Measurements from ENCODE around the gene MACROD2.

The MACROD2 gene

DNA sequence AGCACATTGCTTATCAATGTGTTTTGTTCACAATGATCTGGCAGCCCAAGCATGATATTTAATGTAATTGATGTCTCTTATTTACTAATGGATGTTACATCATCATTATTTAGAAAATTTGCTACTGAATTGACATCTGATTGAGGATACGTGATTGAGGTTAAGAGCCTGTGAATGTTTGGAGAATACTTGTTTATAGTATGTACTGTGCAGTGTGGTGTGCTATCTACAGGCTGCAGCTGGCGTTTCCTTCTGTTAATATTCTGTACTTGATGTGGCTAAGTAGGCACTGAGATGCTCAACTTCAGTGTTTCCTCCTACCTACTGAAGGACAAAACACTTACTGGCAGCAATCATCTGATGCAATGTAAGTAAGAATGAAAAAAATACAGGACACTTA is 1051.7 kb downstream of the MACROD2 start:
- no peak overlapping the region for H3K9ac ChIP-seq (ENCODE audit: low read depth, low read length)
- H3K36me3 ChIP-seq (ENCODE audit: control insufficient read depth, insufficient read depth, low read length) = no peaks in the 10 kb centered on the region
- no peaks in the 10 kb centered on the region for H3K27me3 ChIP-seq (ENCODE audit: control insufficient read depth, insufficient read depth, low read length)
- no peaks in the 10 kb centered on the region for H3K4me1 ChIP-seq (ENCODE audit: control insufficient read depth, insufficient read depth, low read length)
- H3K4me3 ChIP-seq (ENCODE audit: low read depth, low read length) = no peak overlapping the region
- no peaks in the 10 kb centered on the region for H3K9me3 ChIP-seq (ENCODE audit: control insufficient read depth, insufficient read depth, low read length)

DNA sequence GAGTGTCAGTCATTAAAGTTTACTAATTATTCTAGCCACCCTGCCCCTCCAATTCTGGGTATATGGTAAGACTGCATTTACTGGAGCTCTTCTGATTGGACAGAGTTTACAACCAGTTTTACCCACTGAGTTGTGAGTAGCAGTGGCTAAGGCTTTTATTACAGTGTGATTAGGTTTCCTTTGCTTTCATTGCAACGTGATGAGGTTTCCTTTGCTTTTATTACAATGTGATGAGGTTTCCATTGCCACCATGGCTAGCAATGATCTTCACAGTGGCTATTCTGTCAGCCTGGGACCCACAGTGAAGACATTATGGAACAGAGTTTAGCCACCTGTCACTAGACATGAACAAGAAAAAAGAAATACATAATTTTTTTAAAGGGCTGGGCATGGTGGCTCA is 1052.3 kb downstream of the MACROD2 start:
- H3K4me3 ChIP-seq (ENCODE audit: low read depth, low read length) = no peak overlapping the region
- no peaks in the 10 kb centered on the region for H3K36me3 ChIP-seq (ENCODE audit: control insufficient read depth, insufficient read depth, low read length)
- H3K4me1 ChIP-seq (ENCODE audit: control insufficient read depth, insufficient read depth, low read length) = no peaks in the 10 kb centered on the region
- no peaks in the 10 kb centered on the region for H3K27me3 ChIP-seq (ENCODE audit: control insufficient read depth, insufficient read depth, low read length)
- H3K9ac ChIP-seq (ENCODE audit: low read depth, low read length) = no peak overlapping the region
- H3K9me3 ChIP-seq (ENCODE audit: control insufficient read depth, insufficient read depth, low read length) = no peaks in the 10 kb centered on the region

DNA sequence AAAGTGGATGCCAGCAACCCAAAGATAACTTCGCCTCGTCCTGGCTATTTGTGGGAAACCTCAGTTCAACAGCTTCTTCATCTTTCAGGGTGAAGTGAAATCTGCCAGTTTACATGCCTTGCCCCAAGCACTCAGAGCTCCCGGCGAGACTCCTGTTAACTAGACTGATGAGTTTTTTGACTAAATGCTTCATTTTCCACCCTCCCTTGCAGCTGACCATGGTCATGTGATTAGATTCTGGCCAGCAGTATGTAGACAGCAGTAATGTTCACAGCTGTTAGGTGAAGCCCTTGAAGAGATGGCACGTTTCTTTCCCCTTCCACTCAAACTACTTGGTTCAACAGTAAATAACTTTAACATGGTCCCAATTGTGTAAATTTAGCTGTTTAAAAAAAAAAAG is 1060.9 kb downstream of the MACROD2 start:
- H3K9me3 ChIP-seq (ENCODE audit: control insufficient read depth, insufficient read depth, low read length) = no peaks in the 10 kb centered on the region
- H3K36me3 ChIP-seq (ENCODE audit: control insufficient read depth, insufficient read depth, low read length) = no peaks in the 10 kb centered on the region
- no peaks in the 10 kb centered on the region for H3K27me3 ChIP-seq (ENCODE audit: control insufficient read depth, insufficient read depth, low read length)
- no peak overlapping the region for H3K4me3 ChIP-seq (ENCODE audit: low read depth, low read length)
- H3K4me1 ChIP-seq (ENCODE audit: control insufficient read depth, insufficient read depth, low read length) = no peaks in the 10 kb centered on the region
- no peak overlapping the region for H3K9ac ChIP-seq (ENCODE audit: low read depth, low read length)

DNA sequence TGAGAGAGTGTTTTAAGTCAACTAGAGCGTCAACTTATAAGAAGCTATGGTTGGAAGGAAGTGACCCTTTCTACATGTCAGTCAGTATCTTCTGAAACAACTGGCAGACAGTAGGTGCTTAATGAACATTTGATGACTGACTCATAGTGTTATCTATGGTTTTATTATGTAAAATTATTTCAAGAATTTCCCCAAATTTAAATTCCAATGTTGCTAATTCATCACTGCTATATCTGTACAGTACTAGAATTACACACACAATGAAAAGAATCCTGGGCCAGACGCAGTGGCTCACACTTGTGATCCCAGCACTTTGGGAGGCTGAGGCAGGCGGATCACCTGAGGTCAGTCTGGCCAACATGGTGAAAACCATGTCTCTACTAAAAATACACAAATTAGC is 1063.5 kb downstream of the MACROD2 start:
- no peaks in the 10 kb centered on the region for H3K27me3 ChIP-seq (ENCODE audit: control insufficient read depth, insufficient read depth, low read length)
- H3K4me1 ChIP-seq (ENCODE audit: control insufficient read depth, insufficient read depth, low read length) = peaks cover 3% of the 10 kb centered on the region
- no peak overlapping the region for H3K9ac ChIP-seq (ENCODE audit: low read depth, low read length)
- H3K9me3 ChIP-seq (ENCODE audit: control insufficient read depth, insufficient read depth, low read length) = no peaks in the 10 kb centered on the region
- H3K4me3 ChIP-seq (ENCODE audit: low read depth, low read length) = no peak overlapping the region
- H3K36me3 ChIP-seq (ENCODE audit: control insufficient read depth, insufficient read depth, low read length) = no peaks in the 10 kb centered on the region

DNA sequence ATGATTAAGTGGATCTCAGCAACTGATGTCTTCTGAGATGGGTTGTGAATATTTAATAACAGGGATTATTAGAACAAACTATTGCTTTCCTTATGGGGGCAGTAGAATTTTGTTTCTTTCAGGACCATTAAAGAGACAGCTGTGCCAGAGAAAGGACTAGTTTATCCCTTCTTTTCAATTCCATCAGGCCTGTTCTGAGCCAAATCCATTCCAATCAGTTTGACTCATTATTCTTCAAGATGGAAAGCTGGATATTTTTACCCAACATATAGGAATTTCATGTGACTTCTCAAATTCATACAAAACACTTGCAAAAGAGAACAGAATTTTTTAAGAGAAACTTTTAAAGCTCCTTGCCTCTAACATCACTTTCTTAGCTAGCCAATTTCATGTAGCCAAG is 1064.1 kb downstream of the MACROD2 start:
- peaks cover 3% of the 10 kb centered on the region for H3K4me1 ChIP-seq (ENCODE audit: control insufficient read depth, insufficient read depth, low read length)
- no peak overlapping the region for H3K4me3 ChIP-seq (ENCODE audit: low read depth, low read length)
- no peaks in the 10 kb centered on the region for H3K36me3 ChIP-seq (ENCODE audit: control insufficient read depth, insufficient read depth, low read length)
- no peak overlapping the region for H3K9ac ChIP-seq (ENCODE audit: low read depth, low read length)
- H3K27me3 ChIP-seq (ENCODE audit: control insufficient read depth, insufficient read depth, low read length) = no peaks in the 10 kb centered on the region
- H3K9me3 ChIP-seq (ENCODE audit: control insufficient read depth, insufficient read depth, low read length) = no peaks in the 10 kb centered on the region

DNA sequence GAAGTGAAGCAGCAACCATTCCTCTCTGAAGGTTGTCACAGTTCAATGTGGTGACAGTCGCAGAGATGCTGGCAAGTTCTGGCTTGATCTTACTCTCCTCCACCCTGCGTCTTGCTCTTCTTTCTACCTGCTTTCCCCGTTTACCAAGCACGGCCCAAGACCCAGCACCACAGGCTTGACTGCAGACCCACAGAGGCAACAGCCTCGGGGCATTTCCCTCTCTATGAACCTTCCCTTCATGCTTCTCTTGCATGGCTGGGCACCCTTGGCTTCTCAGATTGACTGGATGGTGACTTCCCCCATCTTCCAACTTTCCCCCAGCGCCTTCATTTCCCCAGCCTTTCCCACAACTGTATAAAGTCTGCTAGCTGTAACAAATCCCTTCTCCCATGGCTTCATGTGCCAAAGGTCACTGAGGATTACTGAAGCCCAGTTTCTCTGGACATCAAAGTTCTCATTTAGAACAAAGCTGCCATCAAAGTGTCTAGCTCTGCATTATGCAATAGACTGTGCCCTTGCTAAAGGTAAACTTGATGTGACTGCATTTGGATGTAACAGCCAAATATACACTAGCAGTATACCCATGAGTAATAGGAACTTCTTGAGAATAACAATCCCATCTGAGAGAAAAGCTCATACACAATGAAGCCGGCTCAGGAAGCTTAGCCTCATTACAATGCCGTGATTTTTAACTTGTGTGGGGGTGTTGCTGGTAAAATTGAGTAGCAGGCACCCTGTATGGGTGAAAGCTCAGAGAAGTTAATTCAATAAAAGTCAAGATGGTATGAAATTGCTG is 1065.1 kb downstream of the MACROD2 start:
- no peaks in the 10 kb centered on the region for H3K27me3 ChIP-seq (ENCODE audit: control insufficient read depth, insufficient read depth, low read length)

DNA sequence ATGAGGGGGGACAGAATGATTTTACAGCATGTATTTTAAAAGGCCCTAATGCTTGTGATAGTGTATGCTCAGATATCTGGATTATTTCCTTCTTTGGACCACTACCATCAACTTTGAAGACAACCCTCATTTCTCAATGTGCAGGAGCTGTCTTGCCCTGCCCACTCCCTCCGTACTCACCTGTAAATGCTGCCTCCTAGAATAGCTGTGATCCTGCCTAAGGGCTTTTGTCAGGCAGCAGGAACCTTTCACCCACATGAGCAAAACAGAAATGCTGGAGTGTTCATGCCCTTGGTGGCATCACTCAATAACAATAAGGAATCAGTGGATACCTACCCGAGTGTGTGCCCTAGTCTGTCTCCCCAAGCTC is 1065.7 kb downstream of the MACROD2 start:
- Histone ChIP-seq H3K27me3 (ENCODE audit: control insufficient read depth, insufficient read depth, low read length) (no peaks in the 10 kb centered on the region), H3K4me3 (ENCODE audit: low read depth, low read length) (no peak overlapping the region), H3K9ac (ENCODE audit: low read depth, low read length) (no peak overlapping the region), H3K36me3 (ENCODE audit: control insufficient read depth, insufficient read depth, low read length) (no peaks in the 10 kb centered on the region), H3K9me3 (ENCODE audit: control insufficient read depth, insufficient read depth, low read length) (no peaks in the 10 kb centered on the region), H3K4me1 (ENCODE audit: control insufficient read depth, insufficient read depth, low read length) (peaks cover 3% of the 10 kb centered on the region)

More for the DNA sequence above, 1065.1 kb downstream of the MACROD2 start:
- Histone ChIP-seq H3K9ac (ENCODE audit: low read depth, low read length) (no peak overlapping the region), H3K4me3 (ENCODE audit: low read depth, low read length) (no peak overlapping the region), H3K4me1 (ENCODE audit: control insufficient read depth, insufficient read depth, low read length) (peaks cover 3% of the 10 kb centered on the region), H3K36me3 (ENCODE audit: control insufficient read depth, insufficient read depth, low read length) (no peaks in the 10 kb centered on the region), H3K9me3 (ENCODE audit: control insufficient read depth, insufficient read depth, low read length) (no peaks in the 10 kb centered on the region)

DNA sequence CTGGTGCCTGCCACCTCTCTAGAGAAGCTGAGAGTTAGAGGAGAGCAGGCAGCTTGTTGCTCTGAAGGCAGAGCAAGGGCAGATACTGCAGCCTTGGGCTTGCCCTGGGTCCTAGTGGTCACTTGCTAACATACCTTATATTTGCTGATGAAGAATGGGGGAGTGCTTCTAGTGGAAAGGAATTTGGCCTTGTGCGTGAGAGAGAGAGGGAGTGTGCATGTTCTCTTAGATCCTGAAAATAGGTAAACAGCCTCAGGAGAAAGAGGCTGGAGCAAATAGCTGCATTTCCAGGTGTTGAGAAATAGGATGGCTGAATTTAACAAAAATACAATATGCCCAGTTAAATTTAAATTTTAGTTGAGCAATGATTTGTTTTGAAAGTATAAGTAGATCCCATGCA is 1066.6 kb downstream of the MACROD2 start:
- peaks cover 3% of the 10 kb centered on the region for H3K4me1 ChIP-seq (ENCODE audit: control insufficient read depth, insufficient read depth, low read length)
- no peaks in the 10 kb centered on the region for H3K36me3 ChIP-seq (ENCODE audit: control insufficient read depth, insufficient read depth, low read length)
- H3K4me3 ChIP-seq (ENCODE audit: low read depth, low read length) = no peak overlapping the region
- H3K9ac ChIP-seq (ENCODE audit: low read depth, low read length) = no peak overlapping the region
- H3K27me3 ChIP-seq (ENCODE audit: control insufficient read depth, insufficient read depth, low read length) = no peaks in the 10 kb centered on the region
- H3K9me3 ChIP-seq (ENCODE audit: control insufficient read depth, insufficient read depth, low read length) = no peaks in the 10 kb centered on the region

DNA sequence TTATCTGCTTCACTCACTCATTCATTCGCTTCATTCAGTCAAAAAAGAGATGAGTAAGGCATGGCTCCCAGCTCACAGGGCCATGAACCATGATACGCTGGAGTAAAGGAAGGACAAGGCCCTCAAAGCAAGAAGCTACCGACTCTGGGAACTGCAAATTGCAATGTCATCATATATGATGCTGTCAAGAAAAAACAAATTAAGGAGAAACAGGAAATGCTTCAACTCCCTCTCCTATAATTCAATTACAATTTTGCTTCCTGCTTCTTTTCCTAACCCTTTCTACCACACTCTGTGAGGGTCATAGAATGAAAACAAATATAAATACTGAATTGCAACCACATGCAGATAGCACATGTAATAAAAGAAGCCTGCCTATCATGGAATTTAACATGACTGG is 1067.8 kb downstream of the MACROD2 start:
- Histone ChIP-seq H3K9ac (ENCODE audit: low read depth, low read length) (no peak overlapping the region), H3K4me1 (ENCODE audit: control insufficient read depth, insufficient read depth, low read length) (peaks cover 3% of the 10 kb centered on the region), H3K36me3 (ENCODE audit: control insufficient read depth, insufficient read depth, low read length) (no peaks in the 10 kb centered on the region), H3K9me3 (ENCODE audit: control insufficient read depth, insufficient read depth, low read length) (no peaks in the 10 kb centered on the region), H3K27me3 (ENCODE audit: control insufficient read depth, insufficient read depth, low read length) (no peaks in the 10 kb centered on the region), H3K4me3 (ENCODE audit: low read depth, low read length) (no peak overlapping the region)

DNA sequence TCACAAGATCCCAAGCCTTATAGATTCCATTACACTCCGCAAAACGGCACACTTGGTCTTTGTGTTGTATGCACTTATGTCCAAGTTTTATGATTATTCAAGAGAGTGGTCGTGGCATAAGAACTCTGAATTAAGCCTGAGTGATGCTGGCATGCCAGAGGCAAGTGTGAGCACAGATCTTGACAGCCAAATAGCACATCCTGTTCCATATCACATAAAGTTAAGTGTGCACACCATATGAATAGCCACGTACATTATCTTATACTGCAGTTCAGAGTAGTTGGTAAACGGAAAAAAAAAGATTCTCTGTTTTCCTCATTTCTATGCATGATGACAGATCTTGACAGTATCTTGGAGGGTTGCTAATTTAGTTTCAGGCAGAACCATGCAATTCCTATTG is 1069.4 kb downstream of the MACROD2 start:
- Histone ChIP-seq H3K9ac (ENCODE audit: low read depth, low read length) (no peak overlapping the region), H3K9me3 (ENCODE audit: control insufficient read depth, insufficient read depth, low read length) (no peaks in the 10 kb centered on the region), H3K4me3 (ENCODE audit: low read depth, low read length) (no peak overlapping the region), H3K36me3 (ENCODE audit: control insufficient read depth, insufficient read depth, low read length) (no peaks in the 10 kb centered on the region), H3K4me1 (ENCODE audit: control insufficient read depth, insufficient read depth, low read length) (peaks cover 3% of the 10 kb centered on the region), H3K27me3 (ENCODE audit: control insufficient read depth, insufficient read depth, low read length) (no peaks in the 10 kb centered on the region)

DNA sequence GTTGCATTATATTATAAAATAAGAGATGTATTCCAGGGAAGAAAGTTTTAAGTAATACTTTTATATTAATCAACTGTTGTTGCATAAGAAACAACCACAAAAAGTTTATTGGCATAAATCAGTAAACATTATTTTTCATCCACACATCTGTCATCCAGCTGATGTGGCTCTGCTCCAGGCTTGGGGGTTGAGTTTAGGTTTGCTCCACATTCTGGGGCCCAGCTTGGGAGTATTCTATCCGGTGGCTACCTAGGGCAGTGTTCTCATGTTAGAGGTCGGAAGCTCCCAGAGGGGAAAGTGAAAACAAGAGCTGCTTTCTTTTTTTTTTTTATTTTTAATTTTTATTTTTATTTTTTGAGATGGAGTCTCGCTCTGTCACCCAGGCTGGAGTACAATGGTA is 1070.5 kb downstream of the MACROD2 start:
- Histone ChIP-seq H3K36me3 (ENCODE audit: control insufficient read depth, insufficient read depth, low read length) (no peaks in the 10 kb centered on the region), H3K27me3 (ENCODE audit: control insufficient read depth, insufficient read depth, low read length) (no peaks in the 10 kb centered on the region), H3K9me3 (ENCODE audit: control insufficient read depth, insufficient read depth, low read length) (no peaks in the 10 kb centered on the region), H3K4me3 (ENCODE audit: low read depth, low read length) (no peak overlapping the region), H3K9ac (ENCODE audit: low read depth, low read length) (no peak overlapping the region), H3K4me1 (ENCODE audit: control insufficient read depth, insufficient read depth, low read length) (peaks cover 3% of the 10 kb centered on the region)

DNA sequence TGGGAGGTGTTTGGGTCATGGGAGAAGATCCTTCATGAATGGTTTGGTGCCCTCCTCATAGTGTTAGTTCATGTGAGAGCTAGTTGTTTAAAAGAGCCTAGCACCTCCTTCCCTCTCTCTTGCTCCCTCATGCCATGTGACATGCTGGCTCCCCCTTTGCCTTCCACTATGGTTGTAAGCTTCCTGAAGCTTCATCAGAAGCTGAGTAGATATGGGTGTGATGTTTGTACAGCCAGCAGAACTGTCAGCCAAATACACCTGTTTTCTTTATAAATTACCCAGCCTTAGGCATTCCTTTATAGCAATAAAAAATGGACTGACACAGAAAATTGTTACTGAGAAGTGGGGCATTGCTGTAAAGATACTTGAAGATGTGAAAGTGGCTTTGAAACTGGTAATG is 1073.2 kb downstream of the MACROD2 start:
- Histone ChIP-seq H3K36me3 (ENCODE audit: control insufficient read depth, insufficient read depth, low read length) (no peaks in the 10 kb centered on the region), H3K9me3 (ENCODE audit: control insufficient read depth, insufficient read depth, low read length) (no peaks in the 10 kb centered on the region)

More for the DNA sequence above, 1073.2 kb downstream of the MACROD2 start:
- Histone ChIP-seq H3K4me3 (ENCODE audit: low read depth, low read length) (no peak overlapping the region), H3K4me1 (ENCODE audit: control insufficient read depth, insufficient read depth, low read length) (no peaks in the 10 kb centered on the region), H3K27me3 (ENCODE audit: control insufficient read depth, insufficient read depth, low read length) (no peaks in the 10 kb centered on the region), H3K9ac (ENCODE audit: low read depth, low read length) (no peak overlapping the region)

Data from iPS-15b (cell line).